HepG2 (cell line): Measurements from ENCODE around the gene RAD52.

Experiments used
- CTCF ChIP-seq: sonication (generic); formaldehyde crosslinking; IDR thresholded peaks from 2 replicates; pipeline ENCODE4 v1.5.0; 2020; ENCODE audit warnings: mild to moderate bottlenecking, missing genetic modification reagents, moderate library complexity
- EP300 ChIP-seq, 3 experiments: sonication (generic) in 1 of 3; formaldehyde crosslinking in 1 of 3; IDR thresholded peaks; 2 replicates each; pipeline versions ENCODE4 v1.5.1 to v1.6.1; 2011 to 2020; ENCODE audit warnings: low read depth in 2 of 3, low read length in 2 of 3, borderline replicate concordance in 1 of 3, improper control_type of control experiment in 1 of 3, mild to moderate bottlenecking in 1 of 3, missing genetic modification reagents in 1 of 3, moderate library complexity in 1 of 3
- HNRNPLL ChIP-seq: fragments of 200-400 bp; formaldehyde crosslinking; IDR thresholded peaks from 2 replicates; pipeline ENCODE4 v1.6.1; 2017; ENCODE audit warnings: mild to moderate bottlenecking, low read depth, low read length; ENCODE audit not compliant: poor library complexity, severe bottlenecking
- MAFK ChIP-seq, 2 experiments: IDR thresholded peaks in 1 of 2; conservative IDR thresholded peaks in 1 of 2; 2 replicates each; pipeline ENCODE4 v1.6.1; 2011; ENCODE audit warnings: improper control_type of control experiment in 2 of 2, low read length in 2 of 2
- NFKB2 ChIP-seq: sonication (generic); formaldehyde crosslinking; IDR thresholded peaks from 2 replicates; pipeline ENCODE4 v1.4.0; 2020; ENCODE audit warnings: missing genetic modification reagents, borderline replicate concordance
- POLR2A ChIP-seq, 2 experiments: IDR thresholded peaks; 2 replicates each; pipeline ENCODE4 v1.6.1; 2011; ENCODE audit warnings: low read depth in 2 of 2, low read length in 2 of 2, mild to moderate bottlenecking in 1 of 2, moderate library complexity in 1 of 2; ENCODE audit not compliant: insufficient read depth in 1 of 2
- PREB ChIP-seq: sonication (generic); formaldehyde crosslinking; IDR thresholded peaks from 2 replicates; pipeline ENCODE4 v1.4.0; 2020; ENCODE audit warnings: missing genetic modification reagents
- TEAD2 ChIP-seq: sonication (generic); formaldehyde crosslinking; IDR thresholded peaks from 2 replicates; pipeline ENCODE4 v1.9.0; 2021; ENCODE audit warnings: missing genetic modification reagents
- XRCC5 ChIP-seq: fragments of 200-400 bp; formaldehyde crosslinking; optimal IDR thresholded peaks from 2 replicates; pipeline ENCODE3; 2017; ENCODE audit warnings: mild to moderate bottlenecking, low read length
- ZNF335 ChIP-seq: sonication (generic); formaldehyde crosslinking; IDR thresholded peaks from 2 replicates; pipeline ENCODE4 v1.4.0; 2020; ENCODE audit warnings: missing genetic modification reagents
- TF ChIP-seq, protein P1 (sequence below): sonication (generic); formaldehyde crosslinking; IDR thresholded peaks from 2 replicates; pipeline ENCODE4 v1.4.0; 2020; ENCODE audit warnings: missing genetic modification reagents, borderline replicate concordance

DNA sequence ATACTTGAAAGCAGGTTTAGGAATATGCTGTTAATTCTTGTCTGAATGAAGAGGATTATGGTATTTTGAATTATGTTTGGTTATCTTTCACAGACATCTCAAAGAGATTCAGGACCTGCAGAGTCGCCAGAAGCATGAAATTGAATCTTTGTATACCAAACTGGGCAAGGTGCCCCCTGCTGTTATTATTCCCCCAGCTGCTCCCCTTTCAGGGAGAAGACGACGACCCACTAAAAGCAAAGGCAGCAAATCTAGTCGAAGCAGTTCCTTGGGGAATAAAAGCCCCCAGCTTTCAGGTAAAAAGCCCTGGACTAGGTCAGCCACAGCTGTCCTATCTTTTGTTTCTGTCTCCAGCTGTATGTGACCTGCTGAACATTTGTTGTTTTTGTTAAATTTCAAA, 52.1 kb downstream of the RAD52 start:
- no peak for TF ChIP-seq EP300 (IDR thresholded peaks at IDR 0.05; ENCODE audit: low read depth in 2 of 2, low read length in 2 of 2)
- no peak for TF ChIP-seq EP300 (CRISPR knock-in tag; IDR thresholded peaks at IDR 0.05; ENCODE audit: borderline replicate concordance)
- TF ChIP-seq HNRNPLL = no peak
- TF ChIP-seq POLR2A (IDR thresholded peaks at IDR 0.05; ENCODE audit: insufficient read depth in 1 of 2, low read depth in 2 of 2, low read length in 2 of 2) = no peak
- no peak for TF ChIP-seq PREB
- no peak for TF ChIP-seq CTCF (CRISPR knock-in tag)
- TF ChIP-seq, protein P1, sequence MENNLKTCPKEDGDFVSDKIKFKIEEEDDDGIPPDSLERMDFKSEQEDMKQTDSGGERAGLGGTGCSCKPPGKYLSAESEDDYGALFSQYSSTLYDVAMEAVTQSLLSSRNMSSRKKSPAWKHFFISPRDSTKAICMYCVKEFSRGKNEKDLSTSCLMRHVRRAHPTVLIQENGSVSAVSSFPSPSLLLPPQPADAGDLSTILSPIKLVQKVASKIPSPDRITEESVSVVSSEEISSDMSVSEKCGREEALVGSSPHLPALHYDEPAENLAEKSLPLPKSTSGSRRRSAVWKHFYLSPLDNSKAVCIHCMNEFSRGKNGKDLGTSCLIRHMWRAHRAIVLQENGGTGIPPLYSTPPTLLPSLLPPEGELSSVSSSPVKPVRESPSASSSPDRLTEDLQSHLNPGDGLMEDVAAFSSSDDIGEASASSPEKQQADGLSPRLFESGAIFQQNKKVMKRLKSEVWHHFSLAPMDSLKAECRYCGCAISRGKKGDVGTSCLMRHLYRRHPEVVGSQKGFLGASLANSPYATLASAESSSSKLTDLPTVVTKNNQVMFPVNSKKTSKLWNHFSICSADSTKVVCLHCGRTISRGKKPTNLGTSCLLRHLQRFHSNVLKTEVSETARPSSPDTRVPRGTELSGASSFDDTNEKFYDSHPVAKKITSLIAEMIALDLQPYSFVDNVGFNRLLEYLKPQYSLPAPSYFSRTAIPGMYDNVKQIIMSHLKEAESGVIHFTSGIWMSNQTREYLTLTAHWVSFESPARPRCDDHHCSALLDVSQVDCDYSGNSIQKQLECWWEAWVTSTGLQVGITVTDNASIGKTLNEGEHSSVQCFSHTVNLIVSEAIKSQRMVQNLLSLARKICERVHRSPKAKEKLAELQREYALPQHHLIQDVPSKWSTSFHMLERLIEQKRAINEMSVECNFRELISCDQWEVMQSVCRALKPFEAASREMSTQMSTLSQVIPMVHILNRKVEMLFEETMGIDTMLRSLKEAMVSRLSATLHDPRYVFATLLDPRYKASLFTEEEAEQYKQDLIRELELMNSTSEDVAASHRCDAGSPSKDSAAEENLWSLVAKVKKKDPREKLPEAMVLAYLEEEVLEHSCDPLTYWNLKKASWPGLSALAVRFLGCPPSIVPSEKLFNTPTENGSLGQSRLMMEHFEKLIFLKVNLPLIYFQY (CRISPR knock-in tag) = no peak
- TF ChIP-seq ZNF335 = no peak
- TF ChIP-seq TEAD2 (CRISPR knock-in tag) = no peak
- no peak for TF ChIP-seq MAFK (conservative IDR thresholded peaks at IDR 0.05 in 1 of 2, IDR thresholded peaks at IDR 0.05 in 1 of 2; ENCODE audit: low read length in 2 of 2)
- TF ChIP-seq NFKB2 (CRISPR knock-in tag) = no peak
- TF ChIP-seq XRCC5 = no peak
